Measurements from ENCODE around the gene CNTNAP2. TPM values are rescaled to one million over a fixed set of nuclear protein-coding genes. Genes with fewer than 3 reads are reported as not detected.

The CNTNAP2 gene
- total RNA-seq, 2 donors from 2014 or later: 171 to 228 TPM

- Histone ChIP-seq H3K27ac (ENCODE audit: low read depth, low read length) (no peak overlapping the region), H3K4me1 (ENCODE audit: control insufficient read depth, insufficient read depth, low read length) (no peaks in the 10 kb centered on the region), H3K36me3 (ENCODE audit: control insufficient read depth, insufficient read depth, low read length) (no peaks in the 10 kb centered on the region), H3K9me3 (ENCODE audit: control insufficient read depth, low read length) (no peaks in the 10 kb centered on the region), H3K27me3 (ENCODE audit: control insufficient read depth, insufficient read depth, low read length, poor library complexity, severe bottlenecking) (no peaks in the 10 kb centered on the region), H3K4me3 (ENCODE audit: low read length) (no peak overlapping the region), H3K9ac (ENCODE audit: extremely low read depth, low read length, poor library complexity, severe bottlenecking) (no peak overlapping the region)
- H3K27ac Mint-ChIP-seq: no peak overlapping the region
- no peaks in the 10 kb centered on the region for H3K9me3 Mint-ChIP-seq
- no peak overlapping the region for H3K4me3 Mint-ChIP-seq
- H3K27me3 Mint-ChIP-seq (ENCODE audit: insufficient read depth): peaks cover 4% of the 10 kb centered on the region
- peaks cover 18% of the 10 kb centered on the region for H3K4me1 Mint-ChIP-seq
- no peak for DNase-seq
- TF ChIP-seq CTCF (conservative IDR thresholded peaks at IDR 0.05): no peak
- 84 to 90% methylated on average over 2 of the region's 2 CpGs for WGBS, 2 experiments (ENCODE audit: insufficient coverage in 1 of 2, insufficient read length in 1 of 2)
- H3K36me3 Mint-ChIP-seq (ENCODE audit: low read depth): no peaks in the 10 kb centered on the region
These were observed 1900.5 kb downstream of the CNTNAP2 start for GRCh38 chr7:148017126-148017525.

GRCh38 chr7:148020679-148021078 is 1904.1 kb downstream of the CNTNAP2 start:
- Mint-ChIP-seq H3K4me3 (no peak overlapping the region), H3K9me3 (peaks cover 10% of the 10 kb centered on the region), H3K4me1 (peaks cover 18% of the 10 kb centered on the region), H3K36me3 (ENCODE audit: low read depth) (no peaks in the 10 kb centered on the region), H3K27me3 (ENCODE audit: insufficient read depth) (peaks cover 4% of the 10 kb centered on the region), H3K27ac (no peak overlapping the region)
- Histone ChIP-seq H3K36me3 (ENCODE audit: control insufficient read depth, insufficient read depth, low read length) (no peaks in the 10 kb centered on the region), H3K4me3 (ENCODE audit: low read length) (no peak overlapping the region), H3K27me3 (ENCODE audit: control insufficient read depth, insufficient read depth, low read length, poor library complexity, severe bottlenecking) (no peaks in the 10 kb centered on the region), H3K27ac (ENCODE audit: low read depth, low read length) (no peak overlapping the region), H3K9ac (ENCODE audit: extremely low read depth, low read length, poor library complexity, severe bottlenecking) (no peak overlapping the region), H3K4me1 (ENCODE audit: control insufficient read depth, insufficient read depth, low read length) (no peaks in the 10 kb centered on the region), H3K9me3 (ENCODE audit: control insufficient read depth, low read length) (peaks cover 9% of the 10 kb centered on the region)
- 34 to 50% methylated on average over 4 to 6 of the region's 6 CpGs for WGBS, 2 experiments (ENCODE audit: insufficient coverage in 1 of 2, insufficient read length in 1 of 2)
- peak; percentile 66 for DNase-seq
- TF ChIP-seq CTCF (conservative IDR thresholded peaks at IDR 0.05): no peak

- Mint-ChIP-seq H3K27ac (no peak overlapping the region), H3K9me3 (peaks cover 10% of the 10 kb centered on the region), H3K36me3 (ENCODE audit: low read depth) (no peaks in the 10 kb centered on the region), H3K4me3 (no peak overlapping the region), H3K27me3 (ENCODE audit: insufficient read depth) (peaks cover 2% of the 10 kb centered on the region), H3K4me1 (peaks cover 18% of the 10 kb centered on the region)
- no peak for DNase-seq
- Histone ChIP-seq H3K36me3 (ENCODE audit: control insufficient read depth, insufficient read depth, low read length) (no peaks in the 10 kb centered on the region), H3K4me3 (ENCODE audit: low read length) (no peak overlapping the region), H3K27me3 (ENCODE audit: control insufficient read depth, insufficient read depth, low read length, poor library complexity, severe bottlenecking) (no peaks in the 10 kb centered on the region), H3K27ac (ENCODE audit: low read depth, low read length) (no peak overlapping the region), H3K9me3 (ENCODE audit: control insufficient read depth, low read length) (peaks cover 9% of the 10 kb centered on the region), H3K4me1 (ENCODE audit: control insufficient read depth, insufficient read depth, low read length) (no peaks in the 10 kb centered on the region), H3K9ac (ENCODE audit: extremely low read depth, low read length, poor library complexity, severe bottlenecking) (no peak overlapping the region)
- WGBS, 2 experiments (ENCODE audit: insufficient coverage in 1 of 2, insufficient read length in 1 of 2): 86 to 89% methylated on average over 11 to 17 of the region's 17 CpGs
- no peak for TF ChIP-seq CTCF (conservative IDR thresholded peaks at IDR 0.05)
These were observed 1905.0 kb downstream of the CNTNAP2 start for GRCh38 chr7:148021507-148022045.
